SJSA1 (cell line): ENCODE data around the gene PPP1R13B. TPM values are rescaled to one million over a fixed set of nuclear protein-coding genes. Genes with fewer than 3 reads are reported as not detected.

Source experiments
- DNase-seq, 2 experiments: peaks; one replicate each; pipeline ENCODE4 v3.0.0-alpha.2; 2015 to 2020; ENCODE audit warnings: low spot score in 2 of 2, low read depth in 1 of 2
- H3K27ac ChIP-seq: fragments of 250-450 bp; sonication (Bioruptor Pico); 2 replicates; pipeline ENCODE4 v1.5.1; 2020; ENCODE audit warnings: mild to moderate bottlenecking, moderate library complexity
- H3K27me3 ChIP-seq: fragments of 250-450 bp; sonication (Bioruptor Pico); replicated peaks from 2 replicates; pipeline ENCODE4 v1.5.1; 2020; ENCODE audit warnings: mild to moderate bottlenecking, moderate library complexity
- H3K36me3 ChIP-seq: fragments of 250-450 bp; sonication (Bioruptor Pico); 2 replicates; pipeline ENCODE4 v1.5.1; 2020; ENCODE audit warnings: mild to moderate bottlenecking
- H3K4me1 ChIP-seq: fragments of 250-450 bp; sonication (Bioruptor Pico); replicated peaks from 2 replicates; pipeline ENCODE4 v1.6.1; 2021; ENCODE audit warnings: mild to moderate bottlenecking
- H3K4me3 ChIP-seq: fragments of 250-450 bp; sonication (Bioruptor Pico); 2 replicates; pipeline ENCODE4 v1.5.1; 2020; ENCODE audit warnings: mild to moderate bottlenecking
- H3K9me3 ChIP-seq: fragments of 250-450 bp; sonication (Bioruptor Pico); replicated peaks from 2 replicates; pipeline ENCODE4 v1.5.1; 2020; ENCODE audit warnings: mild to moderate bottlenecking
- total RNA-seq: library from RNA; depleted of rRNA; stranded (reverse); fragments of >200 nt; shearing (Covaris generic); gene quantifications from 2 replicates; pipeline ENCODE4 v1.2.3, GENCODE V29; 2014

The PPP1R13B gene
- total RNA-seq, 1 experiment from 2014 or later = 3.0 TPM

- Histone ChIP-seq H3K4me1 (no peaks in the 10 kb centered on the region), H3K27ac (no peak overlapping the region), H3K4me3 (no peak overlapping the region), H3K36me3 (no peaks in the 10 kb centered on the region), H3K27me3 (no peaks in the 10 kb centered on the region), H3K9me3 (no peaks in the 10 kb centered on the region)
- DNase-seq = no peak
Measured at GRCh38 chr14:103871596-103872480, 24.5 kb upstream of the PPP1R13B start.

GRCh38 chr14:103870891-103871595 is 23.7 kb upstream of the PPP1R13B start:
- Histone ChIP-seq H3K9me3 (no peaks in the 10 kb centered on the region), H3K27ac (no peak overlapping the region), H3K4me1 (no peaks in the 10 kb centered on the region), H3K36me3 (no peaks in the 10 kb centered on the region), H3K27me3 (no peaks in the 10 kb centered on the region), H3K4me3 (no peak overlapping the region)
- DNase-seq = no peak

GRCh38 chr14:103870144-103870876 is 22.9 kb upstream of the PPP1R13B start:
- no peak overlapping the region for H3K27ac ChIP-seq

GRCh38 chr14:103869406-103870143 is 22.2 kb upstream of the PPP1R13B start:
- no peaks in the 10 kb centered on the region for H3K27me3 ChIP-seq
- no peaks in the 10 kb centered on the region for H3K36me3 ChIP-seq
- no peaks in the 10 kb centered on the region for H3K9me3 ChIP-seq
- H3K4me3 ChIP-seq = no peak overlapping the region
- DNase-seq = no peak
- no peak overlapping the region for H3K27ac ChIP-seq
- no peaks in the 10 kb centered on the region for H3K4me1 ChIP-seq

More at GRCh38 chr14:103870144-103870876, 22.9 kb upstream of the PPP1R13B start:
- H3K36me3 ChIP-seq = no peaks in the 10 kb centered on the region
- H3K27me3 ChIP-seq = no peaks in the 10 kb centered on the region
- DNase-seq = no peak
- H3K4me1 ChIP-seq = no peaks in the 10 kb centered on the region
- no peaks in the 10 kb centered on the region for H3K9me3 ChIP-seq
- no peak overlapping the region for H3K4me3 ChIP-seq

GRCh38 chr14:103868242-103868897 is 21.0 kb upstream of the PPP1R13B start:
- Histone ChIP-seq H3K36me3 (no peaks in the 10 kb centered on the region), H3K4me1 (no peaks in the 10 kb centered on the region), H3K27me3 (no peaks in the 10 kb centered on the region), H3K9me3 (no peaks in the 10 kb centered on the region), H3K27ac (no peak overlapping the region), H3K4me3 (no peak overlapping the region)
- DNase-seq = no peak

GRCh38 chr14:103867523-103867953 is 20.2 kb upstream of the PPP1R13B start:
- Histone ChIP-seq H3K27ac (no peak overlapping the region), H3K4me3 (no peak overlapping the region), H3K9me3 (no peaks in the 10 kb centered on the region), H3K4me1 (no peaks in the 10 kb centered on the region), H3K36me3 (no peaks in the 10 kb centered on the region), H3K27me3 (no peaks in the 10 kb centered on the region)
- no peak for DNase-seq

GRCh38 chr14:103867020-103867419 is 19.6 kb upstream of the PPP1R13B start:
- no peak overlapping the region for H3K27ac ChIP-seq
- DNase-seq = no peak
- no peaks in the 10 kb centered on the region for H3K4me1 ChIP-seq
- H3K4me3 ChIP-seq = no peak overlapping the region
- no peaks in the 10 kb centered on the region for H3K9me3 ChIP-seq
- no peaks in the 10 kb centered on the region for H3K27me3 ChIP-seq
- no peaks in the 10 kb centered on the region for H3K36me3 ChIP-seq

- Histone ChIP-seq H3K4me1 (no peaks in the 10 kb centered on the region), H3K4me3 (no peak overlapping the region), H3K36me3 (no peaks in the 10 kb centered on the region), H3K27ac (no peak overlapping the region), H3K27me3 (no peaks in the 10 kb centered on the region), H3K9me3 (no peaks in the 10 kb centered on the region)
- DNase-seq = no peak
Measured at GRCh38 chr14:103863245-103863644, 15.9 kb upstream of the PPP1R13B start.

- Histone ChIP-seq H3K27me3 (no peaks in the 10 kb centered on the region), H3K4me1 (no peaks in the 10 kb centered on the region), H3K9me3 (no peaks in the 10 kb centered on the region), H3K4me3 (no peak overlapping the region), H3K36me3 (no peaks in the 10 kb centered on the region), H3K27ac (no peak overlapping the region)
- no peak for DNase-seq
Measured at GRCh38 chr14:103862393-103862782, 15.0 kb upstream of the PPP1R13B start.

GRCh38 chr14:103861413-103862392 is 14.3 kb upstream of the PPP1R13B start:
- no peaks in the 10 kb centered on the region for H3K9me3 ChIP-seq
- no peaks in the 10 kb centered on the region for H3K4me1 ChIP-seq
- H3K27me3 ChIP-seq = no peaks in the 10 kb centered on the region
- no peak for DNase-seq
- no peak overlapping the region for H3K4me3 ChIP-seq
- H3K27ac ChIP-seq = no peak overlapping the region
- H3K36me3 ChIP-seq = no peaks in the 10 kb centered on the region

GRCh38 chr14:103859416-103860202 is 12.2 kb upstream of the PPP1R13B start:
- Histone ChIP-seq H3K36me3 (no peaks in the 10 kb centered on the region), H3K27me3 (no peaks in the 10 kb centered on the region), H3K27ac (no peak overlapping the region), H3K4me1 (no peaks in the 10 kb centered on the region), H3K4me3 (no peak overlapping the region), H3K9me3 (no peaks in the 10 kb centered on the region)
- DNase-seq = no peak
